Type B pancreatic cell (in vitro differentiated cells): ENCODE results near the gene NCK2. TPM values are rescaled to one million over a fixed set of nuclear protein-coding genes. Genes with fewer than 3 reads are reported as not detected.

Source experiments
- DNase-seq: peaks from one replicate; pipeline ENCODE4 v3.0.0; 2021; ENCODE audit warnings: mixed read lengths; ENCODE audit not compliant: unreplicated experiment; ENCODE audit errors: extremely low spot score
- H3K27ac Mint-ChIP-seq: 2 replicates; pipeline ENCODE4 v1.8.0; 2021; ENCODE audit warnings: mild to moderate bottlenecking, mixed read lengths
- H3K27me3 Mint-ChIP-seq: 2 replicates; pipeline ENCODE4 v1.8.0; 2021; ENCODE audit warnings: mixed read lengths
- H3K36me3 Mint-ChIP-seq: 2 replicates; pipeline ENCODE4 v1.8.0; 2021; ENCODE audit warnings: mixed read lengths
- H3K4me1 Mint-ChIP-seq: one replicate; pipeline ENCODE4 v1.8.0; 2021; ENCODE audit warnings: mixed read lengths; ENCODE audit not compliant: unreplicated experiment
- H3K4me3 Mint-ChIP-seq: 2 replicates; pipeline ENCODE4 v1.8.0; 2021; ENCODE audit warnings: mild to moderate bottlenecking, mixed read lengths
- H3K9me3 Mint-ChIP-seq: 2 replicates; pipeline ENCODE4 v1.8.0; 2021; ENCODE audit warnings: mixed read lengths
- total RNA-seq: library from RNA; stranded (reverse); gene quantifications from 2 replicates; pipeline ENCODE4 v1.2.1, GENCODE V29; 2021; ENCODE audit warnings: low replicate concordance
- TF ChIP-seq, protein P1 (sequence below): fragments of 200-600 bp; sonication (generic); conservative IDR thresholded peaks from 2 replicates; pipeline ENCODE4 v1.5.0; 2021; ENCODE audit warnings: antibody characterized with exemption, mild to moderate bottlenecking

NCK2 gene
- total RNA-seq, 1 donor from 2014 or later, result 86.4 TPM

DNA sequence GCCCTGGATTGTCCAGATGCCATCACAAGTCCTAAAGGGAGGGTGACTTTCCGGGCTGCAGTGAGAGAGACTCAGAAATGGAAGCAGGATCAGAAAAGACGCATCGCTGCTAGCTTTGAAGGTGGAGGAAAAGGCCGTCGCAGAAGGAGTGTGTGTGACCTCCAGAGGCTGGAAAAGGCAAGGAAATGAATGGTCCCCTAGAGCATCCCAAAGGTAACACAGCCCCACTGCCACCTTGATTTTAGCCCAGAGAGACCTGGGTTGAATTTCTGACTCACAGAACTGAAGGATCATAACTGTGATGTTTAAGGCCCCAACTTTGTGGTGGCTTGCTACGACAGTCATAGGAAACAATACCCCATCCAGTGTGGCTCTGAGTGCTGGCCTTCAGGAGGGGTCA lies 8.6 kb upstream of the NCK2 start:
- Mint-ChIP-seq H3K36me3 (no peaks in the 10 kb centered on the region), H3K4me1 (peaks cover 12% of the 10 kb centered on the region), H3K27ac (no peak overlapping the region), H3K4me3 (no peak overlapping the region), H3K9me3 (no peaks in the 10 kb centered on the region), H3K27me3 (peaks cover 14% of the 10 kb centered on the region)
- TF ChIP-seq, protein P1, sequence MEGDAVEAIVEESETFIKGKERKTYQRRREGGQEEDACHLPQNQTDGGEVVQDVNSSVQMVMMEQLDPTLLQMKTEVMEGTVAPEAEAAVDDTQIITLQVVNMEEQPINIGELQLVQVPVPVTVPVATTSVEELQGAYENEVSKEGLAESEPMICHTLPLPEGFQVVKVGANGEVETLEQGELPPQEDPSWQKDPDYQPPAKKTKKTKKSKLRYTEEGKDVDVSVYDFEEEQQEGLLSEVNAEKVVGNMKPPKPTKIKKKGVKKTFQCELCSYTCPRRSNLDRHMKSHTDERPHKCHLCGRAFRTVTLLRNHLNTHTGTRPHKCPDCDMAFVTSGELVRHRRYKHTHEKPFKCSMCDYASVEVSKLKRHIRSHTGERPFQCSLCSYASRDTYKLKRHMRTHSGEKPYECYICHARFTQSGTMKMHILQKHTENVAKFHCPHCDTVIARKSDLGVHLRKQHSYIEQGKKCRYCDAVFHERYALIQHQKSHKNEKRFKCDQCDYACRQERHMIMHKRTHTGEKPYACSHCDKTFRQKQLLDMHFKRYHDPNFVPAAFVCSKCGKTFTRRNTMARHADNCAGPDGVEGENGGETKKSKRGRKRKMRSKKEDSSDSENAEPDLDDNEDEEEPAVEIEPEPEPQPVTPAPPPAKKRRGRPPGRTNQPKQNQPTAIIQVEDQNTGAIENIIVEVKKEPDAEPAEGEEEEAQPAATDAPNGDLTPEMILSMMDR, result no peak
- DNase-seq, result no peak

DNA sequence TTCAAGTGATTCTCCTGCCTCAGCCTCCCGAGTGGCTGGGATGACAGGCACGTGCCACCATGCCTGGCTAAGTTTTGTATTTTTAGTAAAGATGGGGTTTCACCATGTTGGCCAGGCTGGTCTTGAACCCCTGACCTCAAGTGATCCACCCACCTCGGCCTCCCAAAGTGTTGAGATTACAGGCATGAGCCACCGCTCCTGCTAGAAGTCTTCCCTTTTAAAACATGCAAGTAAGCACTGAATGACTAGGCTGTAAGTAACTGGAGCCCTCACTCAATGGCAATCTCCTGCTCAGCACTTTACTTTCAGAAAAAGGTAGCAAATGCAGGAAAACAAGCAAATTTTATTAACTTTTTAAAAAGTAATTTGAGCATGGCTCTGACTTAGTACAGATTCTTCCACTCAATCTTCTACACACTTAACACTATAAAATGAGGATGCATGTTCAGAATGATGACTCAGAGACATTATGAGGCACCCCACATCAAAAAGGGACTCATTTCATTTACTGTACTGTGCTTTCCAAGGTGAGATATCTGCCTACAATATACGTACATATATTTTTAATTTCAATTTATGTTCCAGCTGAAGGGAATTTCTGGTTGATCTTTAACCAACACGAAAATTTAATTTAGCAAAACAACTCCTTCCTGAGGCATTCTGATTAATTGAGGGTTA lies 6.6 kb upstream of the NCK2 start:
- TF ChIP-seq, protein P1, result no peak
- no peaks in the 10 kb centered on the region for H3K36me3 Mint-ChIP-seq
- no peaks in the 10 kb centered on the region for H3K9me3 Mint-ChIP-seq
- peaks cover 16% of the 10 kb centered on the region for H3K4me1 Mint-ChIP-seq
- no peak for DNase-seq
- H3K27me3 Mint-ChIP-seq, result peaks cover 9% of the 10 kb centered on the region
- no peak overlapping the region for H3K27ac Mint-ChIP-seq
- no peak overlapping the region for H3K4me3 Mint-ChIP-seq

DNA sequence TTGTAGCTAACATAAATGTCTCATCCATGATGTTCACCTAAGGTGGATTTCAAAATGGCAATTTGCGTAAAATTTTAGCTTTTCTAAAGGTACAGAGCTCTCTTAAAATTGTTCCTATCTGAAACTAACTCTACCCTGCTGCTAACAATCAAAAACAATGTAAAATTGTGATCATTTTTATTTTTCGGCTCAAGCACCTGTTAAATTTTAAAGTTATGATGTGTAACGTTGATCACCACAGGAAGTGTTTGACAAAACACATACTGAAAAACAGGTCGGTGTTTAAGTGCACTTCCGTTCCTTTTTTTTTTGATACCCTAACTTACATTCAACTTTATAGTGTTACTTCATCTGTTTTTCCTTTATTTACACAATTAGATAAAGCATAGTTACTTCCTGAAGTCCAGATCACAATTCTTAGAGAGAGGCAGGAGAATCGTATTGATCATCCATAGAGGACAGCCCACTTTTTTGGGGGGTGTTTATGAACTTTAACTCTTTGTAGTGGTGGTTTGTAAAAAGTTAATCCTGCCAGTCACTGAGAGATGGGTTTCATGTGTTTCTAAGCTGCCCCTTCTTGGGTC lies 6.0 kb upstream of the NCK2 start:
- TF ChIP-seq, protein P1, result no peak
- Mint-ChIP-seq H3K36me3 (no peaks in the 10 kb centered on the region), H3K4me3 (no peak overlapping the region), H3K4me1 (peaks cover 20% of the 10 kb centered on the region), H3K9me3 (no peaks in the 10 kb centered on the region), H3K27ac (no peak overlapping the region), H3K27me3 (peaks cover 8% of the 10 kb centered on the region)
- no peak for DNase-seq

DNA sequence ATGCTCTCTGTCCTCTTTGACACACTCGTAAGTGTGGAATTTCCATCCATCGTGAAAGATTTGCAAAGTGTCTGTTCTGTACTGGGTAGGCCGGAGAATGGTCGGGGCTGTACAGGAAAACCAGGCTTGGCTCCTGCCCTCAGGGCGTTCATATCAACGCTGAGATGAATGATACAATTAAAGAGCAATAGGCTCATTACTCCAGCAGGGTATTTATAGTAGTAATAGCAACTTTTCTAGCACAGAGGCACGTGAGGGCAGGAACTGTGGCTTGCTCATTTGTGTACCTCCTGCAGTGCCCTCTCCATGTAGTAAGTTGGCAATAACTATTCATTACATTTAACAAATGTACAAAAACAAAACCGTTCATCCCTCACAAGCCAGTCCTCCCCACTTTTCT lies 5.3 kb upstream of the NCK2 start:
- peaks cover 8% of the 10 kb centered on the region for H3K27me3 Mint-ChIP-seq
- no peak overlapping the region for H3K4me3 Mint-ChIP-seq
- no peak for DNase-seq

DNA sequence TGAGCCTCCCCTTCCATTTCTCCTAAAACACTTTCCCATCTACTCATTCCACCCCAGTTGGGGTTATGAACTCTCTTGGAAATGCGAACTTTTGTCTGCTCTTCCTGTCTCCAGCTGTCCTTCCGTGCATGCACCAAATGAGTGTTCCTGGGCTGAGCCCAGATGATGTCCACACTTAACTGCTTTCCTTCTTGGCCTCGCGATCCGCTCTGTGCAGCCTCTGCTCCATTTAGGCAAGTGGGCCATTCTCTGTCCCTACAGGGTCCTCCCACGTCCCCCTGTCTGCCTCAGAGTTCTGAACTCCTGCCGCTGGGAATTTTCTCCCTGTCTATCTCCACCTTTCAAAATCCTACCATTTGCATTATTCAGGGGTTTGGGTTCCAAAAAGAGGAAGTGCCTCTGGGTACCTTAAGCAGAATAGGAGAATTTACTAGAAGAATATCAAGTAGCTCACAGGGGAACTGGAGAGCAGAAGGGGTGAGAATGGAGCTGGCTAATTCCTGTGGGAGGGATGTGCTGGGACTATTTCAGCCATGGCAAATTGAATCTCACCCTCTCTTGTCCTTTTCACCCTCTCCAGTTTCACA lies 4.7 kb upstream of the NCK2 start:
- Mint-ChIP-seq H3K27ac (no peak overlapping the region), H3K36me3 (no peaks in the 10 kb centered on the region), H3K4me3 (no peak overlapping the region), H3K27me3 (peaks cover 3% of the 10 kb centered on the region), H3K4me1 (peaks cover 25% of the 10 kb centered on the region), H3K9me3 (no peaks in the 10 kb centered on the region)
- DNase-seq, result no peak
- TF ChIP-seq, protein P1, result no peak

More for the DNA sequence above, 5.3 kb upstream of the NCK2 start:
- TF ChIP-seq, protein P1, result peak; percentile 35
- H3K36me3 Mint-ChIP-seq, result no peaks in the 10 kb centered on the region
- no peak overlapping the region for H3K27ac Mint-ChIP-seq
- peaks cover 25% of the 10 kb centered on the region for H3K4me1 Mint-ChIP-seq
- no peaks in the 10 kb centered on the region for H3K9me3 Mint-ChIP-seq
